NCI-H82 treated with DMSO at 0.1 percent for 48 hours (cell line): ENCODE results near the gene ADAMTSL5.
"Not testable (repeated sequence)": the region's sequence is repeated elsewhere in the genome, so short reads cannot be mapped to it uniquely, and the experiment has no call there.

Experiments used
- DNase-seq: peaks from one replicate; lab custom pipeline; 2025; ENCODE audit not compliant: unreplicated experiment; lab: John Stamatoyannopoulos, UW

ADAMTSL5 gene

DNA sequence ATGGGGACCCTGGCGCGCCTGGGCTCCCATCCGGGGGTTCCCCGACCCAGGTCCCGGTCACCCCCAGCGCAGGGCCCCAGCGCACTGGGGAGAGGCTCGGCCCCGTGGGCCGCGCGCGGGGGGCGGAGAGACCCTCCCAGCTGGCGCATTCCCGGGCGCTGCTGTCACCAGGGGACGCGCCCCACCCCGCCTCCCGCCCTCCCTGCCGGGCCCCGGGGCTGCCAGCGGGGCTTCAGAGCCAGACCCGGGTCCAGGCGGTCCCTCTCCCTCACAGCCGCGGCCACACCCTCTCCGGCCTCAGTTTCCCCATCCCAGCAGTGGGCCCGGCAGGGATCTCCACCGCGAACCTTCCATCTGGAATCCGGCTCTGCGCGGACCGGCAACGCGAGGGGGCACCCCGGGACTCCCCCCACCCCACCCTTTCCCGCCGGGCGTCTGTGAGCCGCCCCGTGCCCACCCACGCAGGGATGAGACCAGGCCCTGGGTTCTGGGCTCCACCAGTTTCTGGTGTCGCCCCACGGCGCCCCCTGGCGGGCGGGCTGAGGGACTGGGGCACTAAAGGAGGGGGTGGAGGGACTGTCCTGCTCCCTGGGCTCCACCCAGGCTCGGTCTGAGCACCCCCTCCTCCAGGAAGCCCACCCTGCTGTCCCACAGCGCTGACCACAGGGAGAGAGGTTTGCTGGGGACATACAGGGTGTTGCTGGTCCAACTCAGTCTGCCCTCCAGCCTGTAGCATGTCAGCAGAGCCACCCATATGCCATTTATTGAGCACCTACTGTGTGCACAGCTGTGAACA is 878 bp upstream of the ADAMTSL5 start:
- DNase-seq = no peak

DNA sequence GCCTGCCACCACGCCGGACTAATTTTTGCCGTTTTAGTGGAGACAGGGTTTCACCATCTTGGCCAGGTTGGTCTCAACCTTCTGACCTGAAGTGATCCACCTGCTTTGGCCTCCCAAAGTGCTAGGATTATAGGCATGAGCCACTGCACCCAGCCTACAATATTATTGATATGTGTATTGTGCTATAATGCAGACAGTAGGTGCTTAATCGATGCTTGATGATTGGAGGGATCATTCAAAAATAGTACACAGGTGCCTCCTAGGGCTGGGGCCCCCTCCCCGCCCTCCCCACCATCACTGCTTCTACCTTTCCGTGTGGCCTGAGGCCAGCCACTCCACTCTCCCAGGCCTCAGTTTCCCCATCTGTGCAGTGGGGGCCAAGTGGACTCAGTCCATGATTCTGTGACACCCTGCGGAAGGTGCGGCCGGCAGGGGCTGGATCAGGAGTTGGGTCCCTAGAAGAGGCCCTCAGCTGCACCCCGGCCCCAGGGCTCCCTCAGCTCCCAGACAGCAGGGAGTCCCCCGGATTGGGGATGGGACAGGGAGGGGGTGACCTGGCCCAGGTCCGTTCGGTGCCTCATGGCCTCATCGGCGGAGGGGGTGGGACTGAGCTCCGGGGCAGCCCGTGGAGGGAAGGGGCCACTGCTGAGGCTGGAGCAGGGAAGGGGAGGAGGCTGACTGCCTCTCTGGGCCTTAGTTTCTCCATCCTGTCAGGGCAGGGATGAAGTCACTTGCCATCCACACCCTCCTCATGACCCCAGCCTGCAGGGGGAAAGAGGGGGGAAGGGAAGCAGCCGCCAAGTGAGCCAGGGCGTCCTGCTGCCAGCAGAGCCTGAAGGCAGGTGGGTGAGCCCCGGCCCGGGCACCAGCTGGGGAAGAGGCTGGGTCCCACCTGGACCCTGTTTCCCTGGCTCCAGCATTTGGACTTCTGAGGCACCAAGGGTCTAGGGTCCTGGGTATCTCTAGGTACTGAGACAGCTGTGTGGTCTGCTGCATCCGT is 1.2 kb downstream of the ADAMTSL5 start:
- no peak for DNase-seq

DNA sequence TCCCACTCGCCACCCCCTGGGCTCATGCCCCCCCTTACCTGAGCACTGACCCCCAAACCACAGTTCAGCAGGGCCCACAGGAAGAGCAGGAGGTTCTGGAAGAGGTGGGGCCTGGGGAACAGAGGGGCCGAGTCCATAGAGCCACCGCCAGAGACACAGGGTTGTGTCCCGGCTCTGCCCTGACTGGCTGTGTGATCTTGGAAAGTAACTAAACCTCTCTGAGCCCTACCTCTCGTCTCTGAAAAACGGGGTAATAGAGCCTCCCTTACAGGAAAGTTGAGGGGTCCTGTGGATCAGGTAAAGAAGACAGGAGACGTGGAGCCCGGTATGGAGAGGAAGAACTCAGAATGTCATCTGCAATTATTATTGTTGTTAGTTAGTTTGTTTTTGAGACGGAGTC is 2.0 kb downstream of the ADAMTSL5 start:
- DNase-seq = no peak

DNA sequence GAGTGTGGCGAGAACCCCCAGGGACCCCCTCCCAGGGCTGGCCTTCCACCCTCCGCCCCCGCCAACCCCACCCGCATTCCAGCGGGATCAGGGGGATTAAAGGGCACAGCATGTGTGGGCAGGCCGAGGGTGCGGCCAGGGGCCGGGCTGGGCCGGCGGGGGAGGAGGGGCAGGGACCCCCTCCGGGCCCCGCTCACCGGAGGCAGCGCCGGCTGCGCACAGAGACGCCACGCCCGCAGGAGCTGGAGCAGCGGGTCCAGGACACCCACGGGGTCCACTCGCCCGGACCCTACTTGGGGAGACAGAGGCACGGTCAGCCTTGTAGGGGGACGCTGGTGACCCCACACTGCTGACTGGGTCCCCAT is 2.4 kb downstream of the ADAMTSL5 start:
- no peak for DNase-seq

DNA sequence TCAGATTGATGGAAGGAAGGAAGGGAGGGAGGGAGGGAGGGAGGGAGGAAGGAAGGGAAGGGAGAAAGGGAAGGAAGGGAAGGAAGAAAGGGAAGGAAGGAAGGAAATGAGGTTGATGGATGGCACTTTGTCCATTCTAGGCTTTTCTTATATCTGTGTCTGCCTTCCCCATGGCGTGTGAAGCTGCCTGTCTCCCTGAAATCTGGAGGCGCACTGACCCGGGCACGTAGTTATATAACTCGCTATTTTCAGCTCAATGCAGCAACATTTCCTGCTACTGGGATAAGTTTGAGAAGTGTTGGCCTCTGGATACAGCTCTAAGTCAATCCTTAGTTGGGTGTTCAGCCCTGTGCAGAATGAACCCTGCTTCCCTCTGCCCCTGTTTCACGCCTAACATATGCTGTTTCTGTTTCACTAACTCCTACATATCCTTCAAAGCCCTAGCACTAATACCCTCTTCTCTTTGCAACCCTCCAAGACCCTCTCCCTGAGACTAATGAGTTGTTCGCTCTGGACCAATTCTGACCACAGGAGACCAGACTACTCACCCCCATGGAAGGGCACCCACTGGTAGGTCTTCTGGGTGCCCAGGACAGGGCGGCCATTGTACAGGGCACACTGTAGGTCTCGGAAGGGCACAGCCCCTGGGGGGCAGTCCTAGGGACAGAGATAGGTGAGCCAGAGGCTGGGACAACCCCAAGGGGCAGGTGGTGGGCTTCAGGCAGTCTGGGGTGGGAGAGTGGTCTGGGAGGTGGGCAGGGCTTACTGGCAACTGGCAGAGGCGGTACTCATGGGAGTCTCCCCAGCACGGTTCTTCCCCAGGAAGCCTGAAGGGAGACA is 3.0 kb downstream of the ADAMTSL5 start:
- DNase-seq = no peak

DNA sequence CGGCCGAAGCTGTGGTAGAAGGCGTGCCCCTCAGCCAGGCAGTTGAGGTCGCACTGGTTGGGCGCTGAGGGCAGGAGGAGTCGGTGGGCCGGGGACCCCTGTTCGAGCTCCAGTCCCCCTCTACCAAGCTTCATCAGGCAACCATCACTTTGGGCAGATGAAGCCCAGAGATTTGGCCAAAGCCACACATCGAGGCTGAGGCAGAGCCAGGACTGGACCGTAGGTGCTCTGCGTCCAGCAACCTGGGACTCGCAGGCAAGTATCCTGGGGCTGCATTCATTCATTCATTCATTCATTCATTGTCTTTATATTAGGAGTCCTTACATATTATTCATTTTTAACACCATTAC is 4.3 kb downstream of the ADAMTSL5 start:
- DNase-seq = no peak

DNA sequence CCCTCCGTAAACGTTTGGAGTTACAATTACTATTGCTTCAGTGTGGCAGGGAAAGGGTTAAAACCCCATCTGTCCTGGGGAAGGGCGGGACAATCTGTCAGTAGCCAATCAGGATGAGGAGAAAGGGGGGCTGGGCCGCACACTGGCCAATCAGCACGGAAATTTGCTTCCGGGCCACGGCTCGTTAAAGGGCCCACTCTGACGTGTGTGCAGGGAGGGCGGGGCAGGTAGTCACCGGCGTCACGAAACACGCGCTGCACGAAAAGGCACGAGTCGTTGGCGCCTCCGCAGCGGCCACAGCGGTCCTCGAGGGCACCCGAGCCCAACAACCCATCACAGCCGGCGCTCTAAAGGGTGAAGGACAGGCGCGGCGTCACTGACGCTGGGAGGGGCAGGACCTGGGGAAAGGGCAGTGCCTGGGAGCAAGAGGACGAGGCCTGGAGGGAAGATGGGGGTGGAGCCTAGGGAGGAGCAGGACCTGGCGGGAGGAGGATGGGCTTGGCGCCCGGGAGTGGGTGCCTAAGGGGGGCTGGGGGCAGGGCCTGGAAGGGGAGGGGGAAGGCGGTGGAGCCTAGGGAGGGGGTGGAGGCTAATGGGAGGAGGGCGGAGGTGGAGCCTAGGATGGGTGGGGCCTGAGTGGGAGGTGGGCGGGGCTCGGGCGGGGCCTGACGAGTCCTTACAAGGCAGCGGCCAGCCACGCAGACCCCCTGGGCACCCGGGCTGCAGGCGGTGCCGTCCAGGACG is 4.9 kb downstream of the ADAMTSL5 start:
- DNase-seq = peak; percentile 85

DNA sequence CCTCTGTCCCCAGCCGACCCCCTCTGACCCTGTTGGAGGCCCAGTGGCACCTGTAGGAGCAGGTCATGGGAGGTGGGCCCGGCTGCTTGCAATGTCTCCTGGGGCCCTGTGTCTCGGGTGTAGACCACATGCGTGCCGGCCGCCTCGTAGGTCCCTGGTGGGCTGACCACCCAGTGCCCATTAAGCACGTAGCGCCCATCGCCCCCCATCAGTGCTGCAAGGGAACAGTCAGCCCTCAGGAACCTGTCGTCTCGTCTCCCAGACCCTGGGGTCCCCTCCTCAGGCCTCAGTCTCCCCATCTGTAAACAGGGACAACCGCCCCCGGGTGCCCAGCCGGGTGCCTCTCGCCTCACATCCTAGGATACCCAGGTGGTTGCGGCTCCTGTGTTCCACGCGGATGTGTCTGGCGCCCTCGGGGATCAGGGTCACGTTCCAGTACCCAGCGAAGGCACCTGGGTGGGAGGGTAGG is 5.6 kb downstream of the ADAMTSL5 start:
- DNase-seq = no peak

DNA sequence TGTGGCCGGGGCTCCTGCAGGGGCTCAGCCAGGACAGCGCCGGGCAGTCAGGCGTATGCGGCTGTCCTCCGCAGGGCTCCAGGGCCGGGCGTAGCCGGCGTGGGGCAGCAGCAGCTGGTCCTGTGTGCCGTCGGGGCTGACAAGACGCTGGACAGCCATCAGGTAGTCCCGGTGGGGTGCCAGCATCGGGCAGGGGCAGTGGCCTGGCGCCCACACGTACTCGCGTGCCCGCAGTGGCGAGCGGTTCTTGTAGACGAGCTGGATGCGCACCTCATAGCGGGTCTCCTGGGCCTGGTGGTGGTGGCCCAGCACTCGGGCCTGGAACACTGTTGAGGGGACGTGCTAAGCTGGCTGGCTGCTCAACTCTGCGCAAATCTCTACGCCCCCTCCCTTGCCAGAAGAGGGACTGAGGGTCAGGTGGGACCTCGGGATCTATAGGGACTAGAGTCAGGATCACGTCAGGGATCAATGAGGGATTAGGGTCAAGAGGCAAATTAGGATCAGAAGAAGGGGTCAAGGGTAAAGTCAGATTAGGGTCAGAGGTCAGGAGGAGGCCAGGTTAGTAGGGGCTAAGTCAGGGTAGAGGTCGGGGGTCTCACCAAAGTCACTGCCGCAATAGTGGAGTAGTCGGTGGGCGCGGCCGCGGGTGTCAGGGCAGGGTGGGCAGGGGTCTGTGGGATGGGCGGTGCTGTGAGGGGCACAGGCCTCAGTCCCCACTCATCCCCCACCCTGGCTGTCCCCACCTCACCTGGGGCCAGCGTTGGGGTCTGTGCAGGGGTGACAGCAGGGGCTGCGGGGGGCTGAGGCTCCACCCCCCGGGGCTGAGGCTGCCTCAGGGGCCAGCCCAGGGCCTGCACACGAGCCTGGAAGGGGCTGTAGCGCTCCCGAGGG is 6.6 kb downstream of the ADAMTSL5 start:
- no peak for DNase-seq

DNA sequence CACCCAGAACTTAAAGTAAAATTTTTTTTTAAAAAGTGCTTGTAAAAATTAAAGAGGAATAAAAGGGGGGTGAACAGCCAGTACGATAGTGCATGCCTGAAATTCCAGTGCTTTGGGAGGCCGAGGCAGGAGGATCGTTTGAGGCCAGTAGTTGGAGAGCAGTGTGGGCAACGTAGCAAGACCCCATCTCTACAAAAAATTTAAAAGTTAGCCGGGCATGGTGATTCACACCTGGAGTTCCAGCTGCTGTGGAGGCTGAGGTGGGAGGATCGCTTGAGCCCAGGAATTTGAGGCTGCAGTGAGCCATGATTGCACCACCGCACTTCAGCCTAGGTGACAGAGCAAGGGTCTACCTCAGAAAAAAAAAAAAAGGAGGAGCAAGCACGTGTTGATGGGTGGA is 7.8 kb downstream of the ADAMTSL5 start:
- no peak for DNase-seq

DNA sequence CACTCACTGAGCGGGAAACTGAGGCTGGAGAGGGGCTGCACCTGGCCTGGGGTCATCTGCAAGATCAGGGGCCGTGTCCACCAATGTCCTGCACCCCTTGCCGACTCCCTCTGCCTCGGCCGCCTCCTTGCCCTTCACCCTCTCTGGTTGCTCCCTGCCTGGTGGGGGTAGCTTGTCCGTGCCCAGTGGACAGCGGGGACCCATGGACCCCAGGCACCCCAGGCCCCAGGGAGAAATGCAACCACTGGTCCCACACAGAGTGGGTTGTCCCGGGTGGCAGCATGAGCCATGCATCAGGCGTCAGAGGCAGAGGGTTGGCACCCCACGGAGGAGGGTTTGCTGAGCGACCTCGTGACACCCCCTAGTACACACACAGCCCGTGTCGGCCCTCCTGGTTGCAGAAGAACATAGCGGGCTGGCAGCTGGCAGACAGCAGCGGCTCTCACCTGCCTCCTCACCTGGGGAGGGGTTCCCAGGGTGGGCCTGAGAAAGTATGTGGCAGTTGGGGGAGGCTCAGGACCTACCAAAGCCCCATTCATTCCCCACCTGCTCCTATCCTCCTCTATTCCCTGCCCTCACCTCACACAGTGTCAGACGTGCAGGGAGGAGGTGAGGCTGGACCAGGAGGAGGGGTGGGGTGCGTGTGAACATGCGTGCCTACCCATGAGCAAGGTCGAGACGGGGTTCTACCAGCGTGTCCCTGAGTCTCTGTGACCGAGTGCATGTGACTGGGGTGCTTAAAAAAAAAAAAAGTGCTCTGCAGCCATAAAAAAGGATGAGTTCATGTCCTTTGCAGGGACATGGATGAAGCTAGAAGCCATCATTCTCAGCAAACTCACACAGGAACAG is 8.7 kb downstream of the ADAMTSL5 start:
- DNase-seq = no peak

DNA sequence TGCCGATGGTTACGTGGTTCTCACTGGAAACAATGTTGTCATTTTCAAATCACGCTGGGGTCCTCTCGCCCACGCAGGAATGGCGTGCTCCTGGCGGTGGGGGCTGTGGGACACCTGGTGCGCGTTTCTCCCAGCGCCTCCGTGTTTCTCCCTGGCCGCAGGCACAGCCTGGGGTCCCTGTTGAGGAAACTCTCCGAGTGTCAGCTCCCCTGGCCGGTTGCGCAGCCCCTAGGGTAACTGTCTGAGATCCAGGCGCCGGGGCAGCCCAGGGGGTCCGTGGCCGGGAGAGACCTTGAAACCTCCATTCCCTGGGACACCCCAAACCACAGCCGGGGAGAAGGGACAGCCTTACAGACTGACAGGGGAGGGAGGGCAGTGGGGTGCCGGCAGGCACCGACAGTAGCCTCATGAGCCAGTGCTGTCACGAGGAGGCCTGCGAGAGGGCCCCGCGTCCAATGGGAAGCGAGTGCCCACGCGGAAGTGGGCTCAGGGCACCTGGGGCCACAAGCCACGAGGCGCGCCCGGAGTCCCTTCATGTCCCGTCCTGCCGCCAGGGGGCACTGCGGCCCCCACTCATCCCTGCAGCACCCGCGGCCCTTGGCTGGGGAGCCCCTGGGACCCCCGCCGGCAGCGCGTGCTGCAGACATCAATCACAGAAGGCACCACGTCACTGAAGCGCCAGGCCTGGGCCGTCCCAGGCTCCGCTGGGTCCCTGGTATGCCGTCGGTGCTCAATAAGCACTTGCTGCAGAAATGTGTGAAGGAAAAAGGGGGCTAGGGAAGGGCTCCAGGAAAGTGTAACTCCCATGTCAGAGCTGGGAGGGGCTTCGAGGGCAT is 9.5 kb downstream of the ADAMTSL5 start:
- no peak for DNase-seq

DNA sequence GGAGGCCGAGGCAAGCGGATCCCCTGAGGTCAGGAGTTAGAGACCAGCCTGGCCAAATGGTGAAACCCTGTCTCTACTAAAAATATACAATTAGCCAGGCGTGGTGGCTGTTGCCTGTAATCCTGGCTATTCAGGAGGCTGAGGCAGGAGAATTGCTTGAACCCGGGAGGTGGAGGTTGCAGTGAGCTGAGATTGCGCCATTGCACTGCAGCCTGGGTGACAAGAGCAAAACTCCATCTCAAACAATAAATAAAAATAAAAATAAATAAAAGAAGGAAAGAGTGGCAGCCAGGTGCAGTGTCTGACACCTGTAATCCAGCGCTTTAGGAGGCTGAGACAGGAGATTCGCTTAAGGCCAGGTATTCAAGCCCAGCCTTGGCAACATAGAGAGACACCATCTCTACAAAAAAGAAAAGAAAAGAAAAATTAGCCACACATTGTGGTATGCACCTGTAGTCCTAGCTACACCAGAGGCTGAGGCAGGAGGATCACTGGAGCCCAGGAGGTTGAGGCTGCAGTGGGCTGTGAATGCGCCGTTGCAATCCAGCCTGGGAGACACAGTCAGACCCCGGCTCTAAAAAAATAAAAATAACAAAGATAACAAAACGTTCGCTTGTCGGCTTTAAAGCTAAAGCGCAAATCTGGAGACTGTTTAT is 10.3 kb downstream of the ADAMTSL5 start:
- DNase-seq = no peak

DNA sequence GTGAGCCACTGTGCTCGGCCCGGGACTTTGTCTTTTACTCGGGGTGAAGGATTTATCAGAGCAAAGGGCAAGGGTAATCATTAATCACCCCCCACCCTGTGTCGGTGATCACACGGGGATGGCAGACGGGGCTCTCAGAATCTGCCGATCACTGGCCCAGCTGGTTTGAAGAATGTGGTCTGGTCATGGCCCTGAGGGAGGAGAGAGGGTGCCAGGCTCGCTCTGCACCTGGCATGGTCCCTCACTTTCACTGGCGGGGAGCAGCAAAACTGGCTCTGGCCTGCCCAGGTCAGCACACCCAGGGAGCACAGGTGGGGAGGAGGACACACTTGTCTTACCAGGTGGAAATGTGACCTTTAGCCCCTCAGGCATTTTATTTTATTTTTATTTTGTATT is 11.6 kb downstream of the ADAMTSL5 start:
- no peak for DNase-seq

DNA sequence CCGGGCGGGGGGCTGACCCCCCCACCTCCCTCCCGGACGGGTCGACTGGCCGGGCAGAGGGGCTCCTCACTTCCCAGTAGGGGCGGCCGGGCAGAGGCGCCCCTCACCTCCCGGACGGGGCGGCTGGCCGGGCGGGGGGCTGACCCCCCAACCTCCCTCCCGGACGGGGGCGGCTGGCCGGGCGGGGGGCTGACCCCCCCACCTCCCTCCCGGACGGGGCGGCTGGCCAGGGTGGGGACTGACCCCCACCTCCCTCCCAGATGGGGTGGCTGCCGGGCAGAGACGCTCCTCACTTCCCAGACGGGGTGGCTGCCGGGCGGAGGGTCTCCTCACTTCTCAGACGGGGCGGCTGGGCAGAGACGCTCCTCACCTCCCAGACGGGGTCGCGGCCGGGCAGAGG is 13.6 kb downstream of the ADAMTSL5 start:
- not testable (repeated sequence) for DNase-seq

DNA sequence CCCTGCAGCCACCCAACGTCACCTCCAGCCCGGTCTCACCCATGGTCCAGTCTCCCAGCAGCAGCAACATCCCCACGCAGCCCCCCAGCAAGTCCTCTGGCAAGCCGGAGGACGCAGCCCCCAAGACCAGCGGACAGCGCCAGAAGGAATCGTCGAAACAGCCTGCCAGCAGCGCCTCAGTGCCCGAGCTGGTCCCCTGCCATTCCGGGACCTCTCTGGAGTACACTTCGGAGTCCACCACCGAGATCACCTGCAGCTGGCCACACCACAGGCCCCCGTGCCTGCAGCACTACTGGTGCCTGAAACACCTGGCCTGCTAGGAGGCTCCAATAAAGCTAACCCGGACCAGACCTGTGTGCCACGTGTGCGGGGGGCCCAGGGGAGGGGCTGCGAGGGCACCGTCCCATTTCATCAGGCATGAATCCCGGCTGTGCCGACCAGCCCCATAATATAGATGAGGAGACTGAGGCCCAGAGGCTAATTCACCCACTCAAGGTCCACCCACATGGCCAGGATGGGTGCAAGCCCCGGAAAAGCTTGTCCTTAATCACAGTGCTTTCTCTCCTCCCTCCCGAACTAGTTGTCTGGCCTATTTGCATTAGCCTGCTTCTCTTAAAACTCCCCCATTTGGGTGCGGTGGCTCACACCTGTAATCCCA is 15.1 kb downstream of the ADAMTSL5 start:
- DNase-seq = no peak
